PFSK-1 (cell line): ENCODE results near the gene CTAG1A.

ENCODE experiments used
- FOXP2 ChIP-seq: optimal IDR thresholded peaks from 2 replicates; pipeline ENCODE3; 2011; ENCODE audit warnings: borderline replicate concordance, control low read depth, inconsistent platforms; ENCODE audit not compliant: insufficient read depth; ENCODE audit errors: extremely low read length, extremely low read depth
- POLR2AphosphoS5 ChIP-seq: IDR thresholded peaks from 2 replicates; pipeline ENCODE4 v1.6.1; 2012; ENCODE audit warnings: low read depth, mild to moderate bottlenecking, control low read depth, low read length, moderate library complexity
- SIN3A ChIP-seq: IDR thresholded peaks from 2 replicates; pipeline ENCODE4 v1.6.1; 2012; ENCODE audit warnings: mild to moderate bottlenecking, low read length, moderate library complexity, borderline replicate concordance; ENCODE audit not compliant: insufficient read depth
- TAF1 ChIP-seq: IDR thresholded peaks from 2 replicates; pipeline ENCODE4 v1.6.1; 2012; ENCODE audit warnings: low read length, control low read depth, borderline replicate concordance; ENCODE audit not compliant: insufficient read depth
- TF ChIP-seq, protein P1 (sequence below), 2 experiments: IDR thresholded peaks; 2 replicates each; pipeline versions ENCODE4 v1.6.1 to v1.8.0; 2011 to 2012; ENCODE audit warnings: low read depth in 2 of 2, low read length in 2 of 2, control low read depth in 1 of 2, inconsistent platforms in 1 of 2, mild to moderate bottlenecking in 1 of 2, moderate library complexity in 1 of 2; ENCODE audit not compliant: insufficient read depth in 1 of 2

DNA sequence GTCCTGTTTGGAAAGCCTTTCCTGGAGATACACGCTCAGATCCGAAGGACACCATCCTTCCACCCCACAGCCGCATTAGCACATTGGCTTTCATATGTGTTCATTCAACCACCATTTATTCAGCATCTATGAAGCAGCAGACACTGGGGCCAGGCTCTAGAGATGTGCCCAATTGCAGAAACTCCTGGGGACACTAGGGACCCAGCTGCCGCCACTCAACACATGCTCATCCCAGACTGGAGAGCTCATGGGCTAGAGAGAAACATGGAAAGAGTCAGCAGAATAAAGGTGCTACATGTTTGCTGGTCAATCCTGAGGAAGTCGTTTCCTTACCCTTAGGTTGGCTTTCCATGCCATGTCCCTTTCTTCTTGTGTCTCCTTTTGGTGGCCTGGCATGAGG, 7.6 kb downstream of the CTAG1A start:
- TF ChIP-seq POLR2AphosphoS5 = no peak
- no peak for TF ChIP-seq SIN3A
- TF ChIP-seq, protein P1, sequence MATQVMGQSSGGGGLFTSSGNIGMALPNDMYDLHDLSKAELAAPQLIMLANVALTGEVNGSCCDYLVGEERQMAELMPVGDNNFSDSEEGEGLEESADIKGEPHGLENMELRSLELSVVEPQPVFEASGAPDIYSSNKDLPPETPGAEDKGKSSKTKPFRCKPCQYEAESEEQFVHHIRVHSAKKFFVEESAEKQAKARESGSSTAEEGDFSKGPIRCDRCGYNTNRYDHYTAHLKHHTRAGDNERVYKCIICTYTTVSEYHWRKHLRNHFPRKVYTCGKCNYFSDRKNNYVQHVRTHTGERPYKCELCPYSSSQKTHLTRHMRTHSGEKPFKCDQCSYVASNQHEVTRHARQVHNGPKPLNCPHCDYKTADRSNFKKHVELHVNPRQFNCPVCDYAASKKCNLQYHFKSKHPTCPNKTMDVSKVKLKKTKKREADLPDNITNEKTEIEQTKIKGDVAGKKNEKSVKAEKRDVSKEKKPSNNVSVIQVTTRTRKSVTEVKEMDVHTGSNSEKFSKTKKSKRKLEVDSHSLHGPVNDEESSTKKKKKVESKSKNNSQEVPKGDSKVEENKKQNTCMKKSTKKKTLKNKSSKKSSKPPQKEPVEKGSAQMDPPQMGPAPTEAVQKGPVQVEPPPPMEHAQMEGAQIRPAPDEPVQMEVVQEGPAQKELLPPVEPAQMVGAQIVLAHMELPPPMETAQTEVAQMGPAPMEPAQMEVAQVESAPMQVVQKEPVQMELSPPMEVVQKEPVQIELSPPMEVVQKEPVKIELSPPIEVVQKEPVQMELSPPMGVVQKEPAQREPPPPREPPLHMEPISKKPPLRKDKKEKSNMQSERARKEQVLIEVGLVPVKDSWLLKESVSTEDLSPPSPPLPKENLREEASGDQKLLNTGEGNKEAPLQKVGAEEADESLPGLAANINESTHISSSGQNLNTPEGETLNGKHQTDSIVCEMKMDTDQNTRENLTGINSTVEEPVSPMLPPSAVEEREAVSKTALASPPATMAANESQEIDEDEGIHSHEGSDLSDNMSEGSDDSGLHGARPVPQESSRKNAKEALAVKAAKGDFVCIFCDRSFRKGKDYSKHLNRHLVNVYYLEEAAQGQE (IDR thresholded peaks at IDR 0.05; ENCODE audit: insufficient read depth in 1 of 2, low read depth in 2 of 2, low read length in 2 of 2) = no peak
- no peak for TF ChIP-seq TAF1
- TF ChIP-seq FOXP2 = no peak
